HG02610 (cell line): Measurements from ENCODE around the gene RTL9.
"Not testable (repeated sequence)": the region's sequence is repeated elsewhere in the genome, so short reads cannot be mapped to it uniquely, and the experiment has no call there.

ENCODE experiments used
- ATAC-seq: cut with Tn5 transposase; IDR thresholded peaks from one replicate; pipeline ENCODE4 v1.9.1; 2021; ENCODE audit warnings: mild to moderate bottlenecking, moderate library complexity; ENCODE audit not compliant: unreplicated experiment

RTL9 gene

GRCh38 chrX:110403441-110404238 is 45.0 kb downstream of the RTL9 start:
- no peak for ATAC-seq

GRCh38 chrX:110404376-110404775 is 45.7 kb downstream of the RTL9 start:
- no peak for ATAC-seq

GRCh38 chrX:110406250-110406649 is 47.6 kb downstream of the RTL9 start:
- ATAC-seq, result not testable (repeated sequence)

- no peak for ATAC-seq
Observed at GRCh38 chrX:110406822-110407221, 48.2 kb downstream of the RTL9 start.

GRCh38 chrX:110407910-110408545 is 49.4 kb downstream of the RTL9 start:
- peak; percentile 52 for ATAC-seq
